ENCODE measurements around the gene TMX2. TPM values are rescaled to one million over a fixed set of nuclear protein-coding genes. Genes with fewer than 3 reads are reported as not detected.

The TMX2 gene
- 61.2 and 68.2 TPM in 2 replicates for total RNA-seq

GRCh38 chr11:57712256-57713150, at the start of gene TMX2:
TSS of gene TMX2 (plus strand) at chr11:57712593. CDS start at chr11:57712619, 26 bp downstream.

GRCh38 chr11:57667736-57668433, 44.5 kb upstream of the TMX2 start, which contains the start of gene ZDHHC5:
TSS of gene ZDHHC5 (plus strand) at chr11:57668114. CDS start at chr11:57673091, 4,977 bp downstream.

GRCh38 chr11:57711414-57712255, 758 bp upstream of the TMX2 start, which contains the start of gene MED19:
TSS of gene MED19 (minus strand) at chr11:57712215. CDS start at chr11:57712179, 36 bp downstream.

GRCh38 chr11:57741132-57742086, 29.0 kb downstream of the TMX2 start, which contains the start of gene SELENOH:
TSS of gene SELENOH (plus strand) at chr11:57741491. CDS start at chr11:57741596, 105 bp downstream.

GRCh38 chr11:57751676-57752253, 39.4 kb downstream of the TMX2 start, which contains the start of gene BTBD18:
TSS of gene BTBD18 (minus strand) at chr11:57751819. CDS start at chr11:57751188, 631 bp downstream.

GRCh38 chr11:57761301-57762234, 49.2 kb downstream of the TMX2 start, which contains the start of gene CTNND1:
TSS of gene CTNND1 (plus strand) at chr11:57761802. CDS start at chr11:57791479, 29,677 bp downstream.

Other genes with a start within 250 kb of the TMX2 start
- 1.2 and 5.5 TPM in 2 replicates for gene SLC43A1, start 196.9 kb upstream of the TMX2 start, total RNA-seq
- gene TIMM10, start 181.8 kb upstream of the TMX2 start, total RNA-seq, result 45.2 and 50.1 TPM in 2 replicates
- not detected in 2 replicates for gene SMTNL1, start 175.0 kb upstream of the TMX2 start, total RNA-seq
- 12.1 and 38.8 TPM in 2 replicates for gene UBE2L6, start 144.9 kb upstream of the TMX2 start, total RNA-seq
- 0.43 and 2.9 TPM in 2 replicates for gene SERPING1, start 114.9 kb upstream of the TMX2 start, total RNA-seq
- gene YPEL4, start 62.7 kb upstream of the TMX2 start, total RNA-seq, result not detected in 2 replicates
- gene CLP1, start 54.8 kb upstream of the TMX2 start, total RNA-seq, result 19.0 and 23.4 TPM in 2 replicates
- gene ZDHHC5, start 44.5 kb upstream of the TMX2 start, total RNA-seq, result 31.8 and 42.9 TPM in 2 replicates
- gene MED19, start 378 bp upstream of the TMX2 start, total RNA-seq, result 14.0 and 18.8 TPM in 2 replicates
- 153 and 187 TPM in 2 replicates for gene SELENOH, start 28.9 kb downstream of the TMX2 start, total RNA-seq
- under 0.01 TPM in 1 of 2 replicates, not detected in the other for gene BTBD18, start 39.2 kb downstream of the TMX2 start, total RNA-seq
- gene CTNND1, start 49.2 kb downstream of the TMX2 start, total RNA-seq, result 174 and 178 TPM in 2 replicates

All from tracheal epithelial cell (primary cell).